ENCODE results near the gene CYTH2.

- TF ChIP-seq, protein P1, sequence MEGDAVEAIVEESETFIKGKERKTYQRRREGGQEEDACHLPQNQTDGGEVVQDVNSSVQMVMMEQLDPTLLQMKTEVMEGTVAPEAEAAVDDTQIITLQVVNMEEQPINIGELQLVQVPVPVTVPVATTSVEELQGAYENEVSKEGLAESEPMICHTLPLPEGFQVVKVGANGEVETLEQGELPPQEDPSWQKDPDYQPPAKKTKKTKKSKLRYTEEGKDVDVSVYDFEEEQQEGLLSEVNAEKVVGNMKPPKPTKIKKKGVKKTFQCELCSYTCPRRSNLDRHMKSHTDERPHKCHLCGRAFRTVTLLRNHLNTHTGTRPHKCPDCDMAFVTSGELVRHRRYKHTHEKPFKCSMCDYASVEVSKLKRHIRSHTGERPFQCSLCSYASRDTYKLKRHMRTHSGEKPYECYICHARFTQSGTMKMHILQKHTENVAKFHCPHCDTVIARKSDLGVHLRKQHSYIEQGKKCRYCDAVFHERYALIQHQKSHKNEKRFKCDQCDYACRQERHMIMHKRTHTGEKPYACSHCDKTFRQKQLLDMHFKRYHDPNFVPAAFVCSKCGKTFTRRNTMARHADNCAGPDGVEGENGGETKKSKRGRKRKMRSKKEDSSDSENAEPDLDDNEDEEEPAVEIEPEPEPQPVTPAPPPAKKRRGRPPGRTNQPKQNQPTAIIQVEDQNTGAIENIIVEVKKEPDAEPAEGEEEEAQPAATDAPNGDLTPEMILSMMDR (IDR thresholded peaks at IDR 0.05; ENCODE audit: low read depth, low read length) = peak; percentile 64
- no peak for TF ChIP-seq EZH2phosphoT487 (IDR thresholded peaks at IDR 0.05; ENCODE audit: low read depth)
Measured at GRCh38 chr19:48506138-48506733, 37.1 kb downstream of the CYTH2 start.
